B cell (primary cell): ENCODE measurements around the gene ALDH1B1. TPM values are rescaled to one million over a fixed set of nuclear protein-coding genes. Genes with fewer than 3 reads are reported as not detected.

Experiments
- ATAC-seq: fragments of 200-7000 bp; cut with Tn5 transposase; one replicate; pipeline ENCODE4 v1.10.0; 2021; ENCODE audit warnings: low read depth, mild to moderate bottlenecking, moderate number of reproducible peaks, moderate library complexity
- CTCF ChIA-PET: fragments of 350-600 bp; sonication (Branson Sonifier 250); formaldehyde crosslinking; loops from one replicate; lab custom pipeline; 2021; ENCODE audit warnings: antibody characterized with exemption, inconsistent platforms; lab: Charles Lee
- POLR2A ChIA-PET: fragments of 350-600 bp; sonication (Branson Sonifier 250); formaldehyde crosslinking; loops from one replicate; lab custom pipeline; 2021; ENCODE audit warnings: antibody characterized with exemption; lab: Charles Lee
- DNase-seq: peaks from one replicate; pipeline ENCODE4 v3.0.0; 2013
- H2AFZ ChIP-seq: 2 replicates; pipeline ENCODE4 v1.6.1; 2012; ENCODE audit warnings: mild to moderate bottlenecking, low read depth, low read length; ENCODE audit not compliant: insufficient read depth, poor library complexity, severe bottlenecking
- H3K27ac ChIP-seq, 2 donors: 1 replicate in 1 of 2; 2 replicates in 1 of 2; pipeline ENCODE4 v1.5.1; 2012 to 2013; ENCODE audit warnings: low read length in 2 of 2, mild to moderate bottlenecking in 2 of 2, moderate library complexity in 1 of 2
- H3K27me3 ChIP-seq, 4 experiments: fragments of 200-600 bp in 1 of 4; sonication (generic) in 1 of 4; replicated peaks in 1 of 4; 1 replicate in 2 of 4; 2 replicates in 2 of 4; pipeline versions ENCODE4 v1.6.1 to v1.7.0; 2013 to 2016; ENCODE audit warnings: low read length in 3 of 4, mild to moderate bottlenecking in 2 of 4, mixed read lengths in 1 of 4, moderate library complexity in 1 of 4; ENCODE audit not compliant: insufficient read depth in 4 of 4, control insufficient read depth in 3 of 4; ENCODE audit errors: control extremely low read depth in 1 of 4
- H3K36me3 ChIP-seq, 2 experiments: replicated peaks in 1 of 2; 1 replicate in 1 of 2; 2 replicates in 1 of 2; pipeline versions ENCODE4 v1.6.1 to v1.7.1; 2013; ENCODE audit warnings: low read length in 1 of 2; ENCODE audit not compliant: insufficient read depth in 2 of 2, control insufficient read depth in 1 of 2; ENCODE audit errors: control extremely low read depth in 1 of 2, extremely low read depth in 1 of 2
- H3K4me1 ChIP-seq, 2 donors: fragments of 200-600 bp in 1 of 2; sonication (generic) in 1 of 2; 1 replicate in 1 of 2; 2 replicates in 1 of 2; pipeline versions ENCODE4 v1.5.1 to v1.6.1; 2013 to 2017; ENCODE audit warnings: low read length in 2 of 2; ENCODE audit not compliant: control insufficient read depth in 2 of 2, insufficient read depth in 2 of 2
- H3K4me2 ChIP-seq: replicated peaks from 2 replicates; pipeline ENCODE3; 2012; ENCODE audit warnings: mild to moderate bottlenecking, low read depth, low read length; ENCODE audit not compliant: poor library complexity, severe bottlenecking
- H3K4me3 ChIP-seq, 5 experiments: fragments of 200-600 bp in 1 of 5; sonication (generic) in 1 of 5; 1 replicate in 3 of 5; 2 replicates in 2 of 5; pipeline versions ENCODE4 v1.5.1 to v1.7.0; 2011 to 2016; ENCODE audit warnings: low read length in 4 of 5, mild to moderate bottlenecking in 4 of 5, low read depth in 2 of 5, control low read depth in 1 of 5, moderate library complexity in 1 of 5; ENCODE audit not compliant: insufficient read depth in 1 of 5; ENCODE audit errors: control extremely low read depth in 1 of 5, extremely low read depth in 1 of 5
- H3K79me2 ChIP-seq: fragments of 200-600 bp; sonication (generic); one replicate; pipeline ENCODE4 v1.6.0; 2016; ENCODE audit warnings: low read length; ENCODE audit not compliant: control insufficient read depth, insufficient read depth
- H3K9ac ChIP-seq: fragments of 200-600 bp; sonication (generic); 2 replicates; pipeline ENCODE4 v1.6.1; 2017; ENCODE audit warnings: mild to moderate bottlenecking, low read length, moderate library complexity
- H3K9me3 ChIP-seq, 3 donors: one replicate each; pipeline versions ENCODE4 v1.6.1 to v1.7.1; 2013; ENCODE audit warnings: low read length in 2 of 3; ENCODE audit not compliant: control insufficient read depth in 2 of 3, insufficient read depth in 1 of 3; ENCODE audit errors: control extremely low read depth in 1 of 3
- H4K20me1 ChIP-seq: 2 replicates; pipeline ENCODE4 v1.6.0; 2012; ENCODE audit warnings: mild to moderate bottlenecking, low read length; ENCODE audit not compliant: insufficient read depth, control insufficient read depth, poor library complexity, severe bottlenecking
- H3K27ac Mint-ChIP-seq: one replicate; pipeline ENCODE4 v1.8.0; 2021; ENCODE audit warnings: mixed read lengths
- H3K27me3 Mint-ChIP-seq: one replicate; pipeline ENCODE4 v1.8.0; 2021; ENCODE audit warnings: mixed read lengths
- H3K4me1 Mint-ChIP-seq: one replicate; pipeline ENCODE4 v1.8.0; 2021; ENCODE audit warnings: mixed read lengths
- H3K4me3 Mint-ChIP-seq: one replicate; pipeline ENCODE4 v1.8.0; 2021; ENCODE audit warnings: mixed read lengths
- H3K9me3 Mint-ChIP-seq: one replicate; pipeline ENCODE4 v1.8.0; 2022; ENCODE audit warnings: mixed read lengths; ENCODE audit not compliant: insufficient read depth
- EZH2 ChIP-seq: IDR thresholded peaks from 2 replicates; pipeline ENCODE4 v1.6.1; 2012; ENCODE audit warnings: borderline replicate concordance, low read depth, mild to moderate bottlenecking, moderate library complexity, low read length; ENCODE audit not compliant: insufficient read depth, poor library complexity, severe bottlenecking
- WGBS: methylation state at CpG from one replicate; pipeline ENCODE4 v1.1.5; 2013; ENCODE audit warnings: missing lambda C conversion rate; ENCODE audit not compliant: insufficient coverage; 5-methylcytosine and 5-hydroxymethylcytosine counted together
- intact Hi-C: fragments of 100-400 bp; cut with micrococcal nuclease; formaldehyde crosslinking; loops from one replicate; pipeline ENCODE4 v1.10.0; 2022
- polyA plus RNA-seq: library from polyadenylated mRNA; depleted of rRNA; stranded (reverse); fragments of >200 nt; gene quantifications from 2 replicates; pipeline ENCODE4 v1.2.3, GENCODE V29; 2012
- total RNA-seq, 2 donors: library from RNA; stranded (reverse); fragments of 120-200 nt in 1 of 2; gene quantifications; 1 replicate in 1 of 2; 2 replicates in 1 of 2; pipeline versions ENCODE4 v1.2.3 to v1.2.4, GENCODE V29; 2013 to 2022
- TF ChIP-seq, protein P1 (sequence below): fragments of 200-600 bp; IDR thresholded peaks from one replicate; pipeline ENCODE4 v1.8.0; 2022; ENCODE audit warnings: antibody characterized with exemption, mild to moderate bottlenecking

Gene ALDH1B1
- total and polyA plus RNA-seq, 2 donors (not counting 1 experiment from before 2014, with no cell fraction given): 0.81 to 4.8 TPM

DNA sequence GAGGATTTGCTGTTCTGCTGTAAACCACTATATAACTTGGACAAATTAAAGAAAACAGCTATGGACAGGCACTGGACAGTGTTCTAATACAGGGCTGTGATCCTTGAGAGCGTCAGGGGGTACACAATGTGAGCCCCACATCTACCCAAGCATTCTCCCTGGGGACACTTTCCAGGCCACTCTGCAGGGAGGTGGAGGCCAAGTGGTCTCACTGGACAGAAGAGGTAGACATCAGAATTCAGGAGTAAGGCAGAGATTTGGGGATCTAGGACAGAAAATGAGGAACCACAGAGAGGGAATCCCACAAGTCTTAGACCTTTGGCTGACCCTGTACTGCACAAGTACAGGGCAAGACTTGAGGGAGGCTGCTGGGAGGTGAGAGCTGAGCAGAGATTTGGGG, 35.6 kb downstream of the ALDH1B1 start:
- H3K9me3 Mint-ChIP-seq: no peaks in the 10 kb centered on the region
- Histone ChIP-seq H3K4me2 (no peak overlapping the region), H3K4me1 (no peaks in the 10 kb centered on the region), H3K27ac (no peak overlapping the region), H2AFZ (no peak overlapping the region), H3K79me2 (no peaks in the 10 kb centered on the region), H3K4me3 (no peak overlapping the region), H4K20me1 (no peaks in the 10 kb centered on the region), H3K27me3 (peaks cover 0 to 23% (median 5%) of the 10 kb centered on the region in 4 experiments), H3K9ac (no peak overlapping the region), H3K9me3 (no peaks in the 10 kb centered on the region), H3K36me3 (no peaks in the 10 kb centered on the region)
- DNase-seq (no peak), ATAC-seq (no peak)
- H3K4me1 Mint-ChIP-seq: peaks cover 3% of the 10 kb centered on the region
- ChIA-PET CTCF (no interaction called here), POLR2A (no interaction called here)
- TF ChIP-seq, protein P1, sequence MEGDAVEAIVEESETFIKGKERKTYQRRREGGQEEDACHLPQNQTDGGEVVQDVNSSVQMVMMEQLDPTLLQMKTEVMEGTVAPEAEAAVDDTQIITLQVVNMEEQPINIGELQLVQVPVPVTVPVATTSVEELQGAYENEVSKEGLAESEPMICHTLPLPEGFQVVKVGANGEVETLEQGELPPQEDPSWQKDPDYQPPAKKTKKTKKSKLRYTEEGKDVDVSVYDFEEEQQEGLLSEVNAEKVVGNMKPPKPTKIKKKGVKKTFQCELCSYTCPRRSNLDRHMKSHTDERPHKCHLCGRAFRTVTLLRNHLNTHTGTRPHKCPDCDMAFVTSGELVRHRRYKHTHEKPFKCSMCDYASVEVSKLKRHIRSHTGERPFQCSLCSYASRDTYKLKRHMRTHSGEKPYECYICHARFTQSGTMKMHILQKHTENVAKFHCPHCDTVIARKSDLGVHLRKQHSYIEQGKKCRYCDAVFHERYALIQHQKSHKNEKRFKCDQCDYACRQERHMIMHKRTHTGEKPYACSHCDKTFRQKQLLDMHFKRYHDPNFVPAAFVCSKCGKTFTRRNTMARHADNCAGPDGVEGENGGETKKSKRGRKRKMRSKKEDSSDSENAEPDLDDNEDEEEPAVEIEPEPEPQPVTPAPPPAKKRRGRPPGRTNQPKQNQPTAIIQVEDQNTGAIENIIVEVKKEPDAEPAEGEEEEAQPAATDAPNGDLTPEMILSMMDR: no peak
- no peak for TF ChIP-seq EZH2
- WGBS: no CpG with 5 or more reads among the region's 1 CpG
- intact Hi-C loops: no loop called here
- peaks cover 55% of the 10 kb centered on the region for H3K27me3 Mint-ChIP-seq
- no peak overlapping the region for H3K4me3 Mint-ChIP-seq
- H3K27ac Mint-ChIP-seq: no peak overlapping the region

DNA sequence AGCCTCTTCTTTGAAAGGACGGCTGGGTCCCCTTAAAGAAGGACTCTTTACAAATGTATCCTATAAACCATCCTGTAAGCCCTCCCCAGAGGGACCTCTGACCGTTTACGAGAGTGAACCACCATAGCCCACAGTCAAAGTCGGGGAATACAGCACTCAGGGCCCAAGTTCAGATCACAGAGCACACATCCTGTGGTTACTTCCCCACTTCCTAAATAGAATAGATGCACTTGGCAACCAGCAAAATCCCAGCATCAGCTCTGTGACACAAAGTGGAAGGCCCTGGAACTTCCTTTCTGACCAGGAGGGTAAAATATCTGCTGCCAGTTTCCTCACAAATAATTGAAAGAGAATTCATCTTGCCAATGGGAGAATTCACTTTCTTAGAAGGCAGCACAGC, 38.6 kb downstream of the ALDH1B1 start:
- H3K4me1 ChIP-seq: no peaks in the 10 kb centered on the region
- H3K4me3 ChIP-seq: no peak overlapping the region
- no peaks in the 10 kb centered on the region for H3K79me2 ChIP-seq
- ATAC-seq: no peak
- no peaks in the 10 kb centered on the region for H4K20me1 ChIP-seq
- intact Hi-C loops: no loop called here
- 7% methylated on average over 4 of the region's 4 CpGs for WGBS
- peaks cover 35% of the 10 kb centered on the region for H3K27me3 Mint-ChIP-seq
- no peak overlapping the region for H3K4me2 ChIP-seq
- DNase-seq: no peak
- no peak overlapping the region for H3K27ac Mint-ChIP-seq
- H3K9me3 ChIP-seq: no peaks in the 10 kb centered on the region
- no peaks in the 10 kb centered on the region for H3K4me1 Mint-ChIP-seq
- H3K9ac ChIP-seq: no peak overlapping the region
- H3K27me3 ChIP-seq: peaks cover 0 to 11% (median 2%) of the 10 kb centered on the region in 4 experiments
- no peak overlapping the region for H3K4me3 Mint-ChIP-seq
- TF ChIP-seq EZH2: no peak
- TF ChIP-seq, protein P1: no peak
- CTCF ChIA-PET: interaction anchor here (1.5 to 1.8 kb wide), 3 partner anchors 19 to 514 kb away, joined by 3 to 4 read pairs (median 4); no protein-coding TSS in a partner anchor
- POLR2A ChIA-PET: no interaction called here
- no peak overlapping the region for H3K27ac ChIP-seq
- H3K9me3 Mint-ChIP-seq: no peaks in the 10 kb centered on the region
- H3K36me3 ChIP-seq: no peaks in the 10 kb centered on the region
- H2AFZ ChIP-seq: no peak overlapping the region
